Large intestine (tissue), 3 donors: Measurements from ENCODE around the gene PRKN. TPM values are rescaled to one million over a fixed set of nuclear protein-coding genes. Genes with fewer than 3 reads are reported as not detected.

Experiments used
- DNase-seq, 2 donors: peaks; one replicate each; pipeline versions ENCODE4 v3.0.0 to v3.0.0-alpha.2; 2013
- H3K27ac ChIP-seq: one replicate; pipeline ENCODE4 v1.5.1; 2013; ENCODE audit warnings: low read length
- H3K27me3 ChIP-seq: 2 replicates; pipeline ENCODE4 v1.6.1; 2013; ENCODE audit warnings: low read length; ENCODE audit not compliant: control insufficient read depth, insufficient read depth
- H3K36me3 ChIP-seq: 2 replicates; pipeline ENCODE4 v1.6.1; 2013; ENCODE audit warnings: low read length; ENCODE audit not compliant: control insufficient read depth, insufficient read depth
- H3K4me1 ChIP-seq: one replicate; pipeline ENCODE4 v1.6.1; 2013; ENCODE audit warnings: low read length; ENCODE audit not compliant: control insufficient read depth, insufficient read depth
- H3K4me3 ChIP-seq: one replicate; pipeline ENCODE4 v1.5.1; 2013; ENCODE audit warnings: low read length
- H3K9me3 ChIP-seq: one replicate; pipeline ENCODE4 v1.6.1; 2013; ENCODE audit warnings: mild to moderate bottlenecking, low read depth, low read length, moderate library complexity; ENCODE audit not compliant: control insufficient read depth
- WGBS: methylation state at CpG from one replicate; pipeline ENCODE4 v1.1.5; 2013; ENCODE audit warnings: low lambda C conversion rate; ENCODE audit not compliant: insufficient coverage; 5-methylcytosine and 5-hydroxymethylcytosine counted together
- polyA plus RNA-seq: library from polyadenylated mRNA; unstranded; fragments of 120-200 nt; gene quantifications from one replicate; pipeline ENCODE4 v1.2.1, GENCODE V29; 2013

PRKN gene
- polyA plus RNA-seq, 1 donor, result 2.5 TPM

- no CpG with 5 or more reads among the region's 1 CpG for WGBS
Measured at GRCh38 chr6:161602359-161602758, 1125.2 kb downstream of the PRKN start.

DNA sequence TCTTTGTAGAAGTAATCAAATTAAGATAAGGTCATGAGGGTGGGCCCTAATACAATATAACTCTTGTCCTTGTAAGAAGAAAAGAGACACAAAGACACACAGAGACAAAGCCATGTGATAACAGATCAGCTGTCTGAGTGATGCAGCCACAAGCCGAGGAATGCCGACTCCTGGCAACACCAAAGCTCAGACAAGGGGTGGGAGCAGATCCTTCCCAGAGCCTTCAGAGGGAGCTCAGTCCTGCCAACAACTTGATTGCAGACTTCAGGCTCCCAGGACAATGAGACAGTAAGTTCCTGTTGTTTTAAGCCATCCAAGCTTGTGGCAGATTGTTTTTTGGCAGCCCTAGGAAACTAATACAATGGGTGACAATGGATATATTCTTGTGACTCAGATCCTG is 1128.7 kb downstream of the PRKN start:
- H3K4me3 ChIP-seq, result no peak overlapping the region

More at GRCh38 chr6:161602359-161602758, 1125.2 kb downstream of the PRKN start:
- Histone ChIP-seq H3K36me3 (no peaks in the 10 kb centered on the region), H3K27ac (no peak overlapping the region), H3K4me3 (no peak overlapping the region), H3K9me3 (no peaks in the 10 kb centered on the region), H3K4me1 (no peaks in the 10 kb centered on the region), H3K27me3 (no peaks in the 10 kb centered on the region)
- DNase-seq, result no peak

GRCh38 chr6:161596807-161597520 is 1130.6 kb downstream of the PRKN start:
- DNase-seq, result no peak
- H3K27ac ChIP-seq, result no peak overlapping the region
- no peaks in the 10 kb centered on the region for H3K4me1 ChIP-seq
- no peaks in the 10 kb centered on the region for H3K36me3 ChIP-seq
- H3K9me3 ChIP-seq, result no peaks in the 10 kb centered on the region
- no peaks in the 10 kb centered on the region for H3K27me3 ChIP-seq
- H3K4me3 ChIP-seq, result no peak overlapping the region
- no CpG with 5 or more reads among the region's 7 CpGs for WGBS

More for the DNA sequence above, 1128.7 kb downstream of the PRKN start:
- no peaks in the 10 kb centered on the region for H3K27me3 ChIP-seq
- no CpG with 5 or more reads among the region's 2 CpGs for WGBS
- no peaks in the 10 kb centered on the region for H3K36me3 ChIP-seq
- no peaks in the 10 kb centered on the region for H3K4me1 ChIP-seq
- no peak for DNase-seq
- no peak overlapping the region for H3K27ac ChIP-seq
- H3K9me3 ChIP-seq, result no peaks in the 10 kb centered on the region

DNA sequence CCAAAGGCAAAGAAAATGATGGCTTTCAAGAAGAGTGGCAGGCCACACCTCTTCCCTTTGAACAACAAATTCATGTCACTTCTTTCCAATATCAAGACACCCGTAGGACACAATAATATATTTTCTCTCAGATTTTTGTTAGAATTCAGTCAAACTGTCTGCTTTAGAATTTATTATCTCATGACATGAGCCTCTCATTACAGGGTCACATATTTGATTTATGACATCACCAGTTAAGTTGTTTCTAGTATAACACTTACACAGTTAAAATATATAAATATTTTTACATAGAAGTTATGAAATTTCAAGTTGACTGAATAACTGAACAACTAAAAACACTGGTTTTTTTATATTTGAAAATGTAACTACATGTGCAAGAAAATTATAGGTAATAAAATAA is 1133.2 kb downstream of the PRKN start:
- H3K4me3 ChIP-seq, result no peak overlapping the region
- WGBS, result 100% methylated on average over 1 of the region's 1 CpG
- H3K36me3 ChIP-seq, result no peaks in the 10 kb centered on the region
- H3K9me3 ChIP-seq, result no peaks in the 10 kb centered on the region
- no peaks in the 10 kb centered on the region for H3K4me1 ChIP-seq
- no peak for DNase-seq
- H3K27me3 ChIP-seq, result no peaks in the 10 kb centered on the region
- H3K27ac ChIP-seq, result no peak overlapping the region

- 80% methylated on average over 1 of the region's 5 CpGs for WGBS
- Histone ChIP-seq H3K4me3 (no peak overlapping the region), H3K27me3 (no peaks in the 10 kb centered on the region), H3K27ac (no peak overlapping the region), H3K36me3 (no peaks in the 10 kb centered on the region), H3K9me3 (no peaks in the 10 kb centered on the region), H3K4me1 (no peaks in the 10 kb centered on the region)
- no peak for DNase-seq
Measured at GRCh38 chr6:161590961-161591627, 1136.5 kb downstream of the PRKN start.

GRCh38 chr6:161586887-161587286 is 1140.7 kb downstream of the PRKN start:
- no peaks in the 10 kb centered on the region for H3K36me3 ChIP-seq
- WGBS, result 17% methylated on average over 2 of the region's 2 CpGs

GRCh38 chr6:161584621-161585340 is 1142.8 kb downstream of the PRKN start:
- Histone ChIP-seq H3K9me3 (no peaks in the 10 kb centered on the region), H3K27ac (no peak overlapping the region), H3K36me3 (no peaks in the 10 kb centered on the region), H3K27me3 (no peaks in the 10 kb centered on the region), H3K4me1 (no peaks in the 10 kb centered on the region), H3K4me3 (no peak overlapping the region)
- no peak for DNase-seq
- 65% methylated on average over 3 of the region's 8 CpGs for WGBS

More at GRCh38 chr6:161586887-161587286, 1140.7 kb downstream of the PRKN start:
- Histone ChIP-seq H3K4me1 (no peaks in the 10 kb centered on the region), H3K9me3 (no peaks in the 10 kb centered on the region), H3K4me3 (no peak overlapping the region), H3K27me3 (no peaks in the 10 kb centered on the region), H3K27ac (no peak overlapping the region)
- DNase-seq, result no peak

GRCh38 chr6:161584051-161584450 is 1143.5 kb downstream of the PRKN start:
- Histone ChIP-seq H3K36me3 (no peaks in the 10 kb centered on the region), H3K9me3 (no peaks in the 10 kb centered on the region), H3K4me3 (no peak overlapping the region), H3K27me3 (no peaks in the 10 kb centered on the region), H3K27ac (no peak overlapping the region), H3K4me1 (no peaks in the 10 kb centered on the region)
- no peak for DNase-seq
- whole genome bisulfite sequencing, result no CpG with 5 or more reads among the region's 1 CpG

DNA sequence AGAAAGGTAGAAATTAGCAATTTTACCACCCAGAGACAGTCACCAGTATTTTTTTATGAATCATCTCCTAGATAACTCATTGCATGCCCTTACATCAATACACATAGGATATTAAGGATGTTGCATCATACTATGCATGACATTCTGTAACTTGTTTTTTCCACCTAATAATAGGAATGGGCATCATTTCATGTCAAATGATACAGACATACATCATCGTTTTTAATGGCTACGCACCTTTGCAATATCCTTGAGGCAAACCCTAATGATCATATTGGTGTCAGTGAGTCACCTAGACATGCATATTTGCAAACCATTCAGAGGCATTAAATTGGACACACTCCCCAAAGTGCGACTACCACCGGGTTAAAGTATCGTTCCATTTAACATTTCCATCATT is 1144.0 kb downstream of the PRKN start:
- no CpG with 5 or more reads among the region's 5 CpGs for WGBS

DNA sequence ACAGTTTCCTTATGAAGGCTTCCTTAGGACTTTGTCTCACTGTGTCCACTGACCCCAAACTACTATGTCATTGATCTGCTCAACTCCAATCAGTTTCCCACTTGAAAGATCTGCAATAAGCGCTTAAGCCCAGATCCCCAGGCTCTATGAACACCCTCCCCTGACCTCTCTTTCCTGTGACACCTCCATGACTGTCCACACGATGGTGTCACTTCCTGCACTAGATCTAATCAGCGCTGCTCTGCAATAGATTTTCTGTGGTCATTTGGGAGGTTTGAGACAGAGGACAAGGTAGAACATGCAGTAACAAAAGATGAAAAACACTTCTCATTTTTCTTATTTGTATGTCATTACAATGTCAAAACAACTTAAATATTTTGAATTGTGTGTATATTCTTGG is 1149.1 kb downstream of the PRKN start:
- H3K4me1 ChIP-seq, result no peaks in the 10 kb centered on the region
- H3K4me3 ChIP-seq, result no peak overlapping the region
- H3K27ac ChIP-seq, result no peak overlapping the region
- H3K9me3 ChIP-seq, result no peaks in the 10 kb centered on the region
- H3K27me3 ChIP-seq, result no peaks in the 10 kb centered on the region
- WGBS, result 100% methylated on average over 1 of the region's 3 CpGs
- H3K36me3 ChIP-seq, result no peaks in the 10 kb centered on the region
- no peak for DNase-seq

More for the DNA sequence above, 1144.0 kb downstream of the PRKN start:
- Histone ChIP-seq H3K4me3 (no peak overlapping the region), H3K27ac (no peak overlapping the region), H3K27me3 (no peaks in the 10 kb centered on the region), H3K36me3 (no peaks in the 10 kb centered on the region), H3K4me1 (no peaks in the 10 kb centered on the region), H3K9me3 (no peaks in the 10 kb centered on the region)
- no peak for DNase-seq
